ENCODE results near the gene METTL26. TPM values are rescaled to one million over a fixed set of nuclear protein-coding genes. Genes with fewer than 3 reads are reported as not detected.

METTL26 gene
- total and polyA plus RNA-seq, 10 of the 15 experiments (the other 5 are each of a cell fraction or from before 2014, with no cell fraction given), result 5.4 to 163 (median 79.3) TPM

GRCh38 chr16:634996-635395 lies 1.1 kb downstream of the METTL26 start (continued):
- TF ChIP-seq HCFC1 (IDR thresholded peaks at IDR 0.05; ENCODE audit: low read length) (no peak), TARDBP (IDR thresholded peaks at IDR 0.05; ENCODE audit: borderline replicate concordance) (no peak), CBX5 (IDR thresholded peaks at IDR 0.05; ENCODE audit: low read depth) (no peak)

- Histone ChIP-seq H3K79me2 (ENCODE audit: control insufficient read depth, insufficient read depth, low read length) (peaks cover 14% of the 10 kb centered on the region), H3K9ac (ENCODE audit: control insufficient read depth, insufficient read depth, low read length) (no peak overlapping the region), H2AFZ (ENCODE audit: control insufficient read depth, low read depth, low read length) (no peak overlapping the region), H3K27ac (ENCODE audit: control insufficient read depth, insufficient read depth) (no peak overlapping the region), H3K27me3 (replicated peaks in 1 of 2; ENCODE audit: control insufficient read depth in 2 of 2, insufficient read depth in 2 of 2, low read length in 1 of 2) (no peaks in the 10 kb centered on the region), H3K4me2 (ENCODE audit: control insufficient read depth, insufficient read depth) (no peak overlapping the region), H3K4me1 (ENCODE audit: control insufficient read depth, insufficient read depth, low read length) (peaks cover 11% of the 10 kb centered on the region), H4K20me1 (ENCODE audit: control insufficient read depth, insufficient read depth) (no peaks in the 10 kb centered on the region), H3K36me3 (ENCODE audit: control insufficient read depth in 2 of 2, insufficient read depth in 2 of 2, low read length in 1 of 2) (peaks cover 0 to 4% of the 10 kb centered on the region in 2 experiments; a peak in 3 of 4 replicates), H3K9me3 (replicated peaks; ENCODE audit: control insufficient read depth, insufficient read depth, low read length) (no peaks in the 10 kb centered on the region), H3K4me3 (no peak overlapping the region)
- BruUV-seq (replicated peaks), result no TSS peak
- RAD21 ChIA-PET (ENCODE audit: unreplicated experiment), result no interaction called here
- FAIRE-seq (no peak), DNase-seq (ENCODE audit: low read depth, low spot score) (no peak), ATAC-seq (no peak)
- WGBS (ENCODE audit: insufficient coverage, insufficient replicate concordance, low lambda C conversion rate, missing lambda C conversion rate), result 89% methylated on average over 22 of the region's 22 CpGs
- SMC1A ChIA-PET (ENCODE audit: uncharacterized antibody, unreplicated experiment), result no interaction called here
- POLR2A ChIA-PET, result interaction anchor here (0.5 kb wide), 1 partner anchor 400 kb away, joined by 4 read pairs; no protein-coding TSS in a partner anchor
- in situ Hi-C loops (cut with MboI), result no loop called here
- intact Hi-C loops (cut with micrococcal nuclease; ENCODE audit: unreplicated experiment), result no loop called here
- CTCF ChIA-PET, result no interaction called here
- TF ChIP-seq MEF2B (IDR thresholded peaks at IDR 0.05; ENCODE audit: partially characterized antibody, poor library complexity, severe bottlenecking), result no peak
- TF ChIP-seq GATAD2B (conservative IDR thresholded peaks at IDR 0.05; ENCODE audit: low read depth), result no peak
- TF ChIP-seq CHD1 (IDR thresholded peaks at IDR 0.05; ENCODE audit: low read depth, low read length), result no peak
- TF ChIP-seq NFYA (IDR thresholded peaks at IDR 0.05; ENCODE audit: borderline replicate concordance, low read depth, low read length), result no peak
- TF ChIP-seq ESRRA (IDR thresholded peaks at IDR 0.05; ENCODE audit: low read length), result no peak
- TF ChIP-seq CEBPB (IDR thresholded peaks at IDR 0.05; ENCODE audit: borderline replicate concordance in 1 of 2, low read depth in 2 of 2, low read length in 2 of 2), result no peak
- TF ChIP-seq RAD51 (IDR thresholded peaks at IDR 0.05), result no peak
- no peak for TF ChIP-seq MAX (IDR thresholded peaks at IDR 0.05; ENCODE audit: low read depth, low read length)
- no peak for TF ChIP-seq BCLAF1 (IDR thresholded peaks at IDR 0.05)
- no peak for TF ChIP-seq ZNF687 (IDR thresholded peaks at IDR 0.05)
Observed at GRCh38 chr16:634051-634670, 1.9 kb downstream of the METTL26 start.

All from GM12878 (cell line).